Chondrocyte (in vitro differentiated cells): ENCODE data around the gene RAB28. TPM values are rescaled to one million over a fixed set of nuclear protein-coding genes. Genes with fewer than 3 reads are reported as not detected.

Experiments used
- DNase-seq: peaks from one replicate; pipeline ENCODE4 v3.0.0; 2021; ENCODE audit warnings: mixed read lengths, low spot score
- H3K27ac Mint-ChIP-seq: one replicate; pipeline ENCODE4 v1.8.0; 2021; ENCODE audit warnings: mild to moderate bottlenecking, moderate library complexity, mixed read lengths; ENCODE audit not compliant: unreplicated experiment
- H3K27me3 Mint-ChIP-seq: 2 replicates; pipeline ENCODE4 v1.8.0; 2021; ENCODE audit warnings: low read depth, mixed read lengths
- H3K36me3 Mint-ChIP-seq: 2 replicates; pipeline ENCODE4 v1.8.0; 2021; ENCODE audit warnings: low read depth, mixed read lengths
- H3K4me1 Mint-ChIP-seq: 2 replicates; pipeline ENCODE4 v1.8.0; 2021; ENCODE audit warnings: low read depth, mild to moderate bottlenecking, mixed read lengths
- H3K4me3 Mint-ChIP-seq: one replicate; pipeline ENCODE4 v1.8.0; 2021; ENCODE audit warnings: mild to moderate bottlenecking, moderate library complexity, mixed read lengths; ENCODE audit not compliant: unreplicated experiment
- H3K9me3 Mint-ChIP-seq: 2 replicates; pipeline ENCODE4 v1.8.0; 2021; ENCODE audit warnings: low read depth, mixed read lengths
- CTCF ChIP-seq: fragments of 200-600 bp; sonication (generic); IDR thresholded peaks from 2 replicates; pipeline ENCODE4 v1.5.0; 2021; ENCODE audit warnings: antibody characterized with exemption, mild to moderate bottlenecking, moderate library complexity
- long read RNA-seq: library from polyadenylated mRNA; stranded (forward); transcript quantifications from one replicate; pipeline ENCODE4 v2.0.0, GENCODE V29; 2021
- total RNA-seq: library from RNA; stranded (reverse); gene quantifications from 3 replicates; pipeline ENCODE4 v1.2.1, GENCODE V29; 2021

Gene RAB28
- total RNA-seq = 11.3 to 14.6 TPM (median 13.8 TPM) in 3 replicates
- long read RNA-seq, transcript RAB28-202 (7 exons, 1,715 nt) = major isoform, 17 of 31 reads
- long read RNA-seq, partial matches to known transcripts = 2 of 31 reads
- long read RNA-seq, other reads (novel, unspliced or antisense) = 5 of 31 reads

DNA sequence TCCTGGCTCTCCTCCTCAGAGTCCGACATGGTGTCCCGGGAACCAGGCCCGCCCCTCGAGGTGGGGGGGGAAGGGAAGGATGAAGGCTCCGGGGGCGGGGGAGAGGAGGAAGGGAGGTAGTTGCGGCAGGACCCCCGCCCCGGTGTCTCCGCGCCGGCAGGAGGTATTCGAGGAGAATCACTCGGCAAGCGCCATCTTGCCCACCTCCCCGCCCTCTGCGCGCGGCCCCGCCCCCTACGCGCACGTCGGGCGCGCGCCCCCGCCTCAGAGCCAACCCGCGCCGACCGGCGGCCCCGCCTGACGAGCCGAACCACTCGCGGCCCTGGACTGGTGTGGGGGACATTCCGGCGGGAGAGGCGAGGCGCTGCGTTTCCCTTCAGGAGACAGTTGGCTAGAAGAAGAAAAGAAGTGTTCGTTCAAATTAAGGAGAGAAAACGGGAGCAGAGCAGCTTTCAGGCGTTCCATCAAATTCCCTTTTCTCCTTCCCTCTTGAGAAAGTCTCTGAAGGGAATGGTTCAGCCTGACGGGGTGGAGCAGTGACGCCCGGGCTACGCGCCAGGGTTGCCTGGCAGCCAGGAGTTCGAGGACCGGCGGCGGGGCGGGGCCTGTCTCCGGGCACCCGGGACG lies at the start of gene RAB28:
TSS of gene RAB28 (minus strand) at position 219 of the 627 bp plus-strand sequence.
- Mint-ChIP-seq H3K9me3 (peaks cover 6% of the 10 kb centered on the region), H3K36me3 (no peaks in the 10 kb centered on the region), H3K27me3 (no peaks in the 10 kb centered on the region), H3K4me1 (peaks cover 25% of the 10 kb centered on the region), H3K27ac (peak within 1 kb of the TSS; percentile 100), H3K4me3 (peak within 1 kb of the TSS; percentile 85)
- peak; percentile 97 for DNase-seq
- TF ChIP-seq CTCF = peak; percentile 4

GRCh38 chr4:13531625-13531998 lies 47.5 kb upstream of the RAB28 start:
- no peak for TF ChIP-seq CTCF
- no peaks in the 10 kb centered on the region for H3K36me3 Mint-ChIP-seq
- H3K4me1 Mint-ChIP-seq = no peaks in the 10 kb centered on the region
- DNase-seq = no peak
- H3K4me3 Mint-ChIP-seq = no peak overlapping the region
- peaks cover 56% of the 10 kb centered on the region for H3K27me3 Mint-ChIP-seq
- H3K9me3 Mint-ChIP-seq = no peaks in the 10 kb centered on the region
- H3K27ac Mint-ChIP-seq = no peak overlapping the region

GRCh38 chr4:13530823-13531624 lies 46.9 kb upstream of the RAB28 start:
- no peaks in the 10 kb centered on the region for H3K36me3 Mint-ChIP-seq
- no peaks in the 10 kb centered on the region for H3K4me1 Mint-ChIP-seq
- peaks cover 51% of the 10 kb centered on the region for H3K27me3 Mint-ChIP-seq
- no peak for DNase-seq
- H3K27ac Mint-ChIP-seq = no peak overlapping the region
- TF ChIP-seq CTCF = no peak
- H3K4me3 Mint-ChIP-seq = no peak overlapping the region
- no peaks in the 10 kb centered on the region for H3K9me3 Mint-ChIP-seq

GRCh38 chr4:13529128-13529919 lies 45.2 kb upstream of the RAB28 start:
- no peak for DNase-seq
- Mint-ChIP-seq H3K9me3 (no peaks in the 10 kb centered on the region), H3K27ac (no peak overlapping the region), H3K36me3 (no peaks in the 10 kb centered on the region), H3K4me1 (no peaks in the 10 kb centered on the region), H3K27me3 (peaks cover 48% of the 10 kb centered on the region), H3K4me3 (no peak overlapping the region)
- TF ChIP-seq CTCF = no peak

- Mint-ChIP-seq H3K4me1 (no peaks in the 10 kb centered on the region), H3K36me3 (no peaks in the 10 kb centered on the region), H3K9me3 (no peaks in the 10 kb centered on the region), H3K27ac (no peak overlapping the region), H3K4me3 (no peak overlapping the region), H3K27me3 (peaks cover 42% of the 10 kb centered on the region)
- DNase-seq = no peak
- TF ChIP-seq CTCF = no peak
Measured at GRCh38 chr4:13528821-13529127, 44.6 kb upstream of the RAB28 start.
